ENCODE data around the gene TAOK1. TPM values are rescaled to one million over a fixed set of nuclear protein-coding genes. Genes with fewer than 3 reads are reported as not detected.

The TAOK1 gene
- total RNA-seq, 4 donors from 2014 or later, result 57.9 to 72.2 (median 65.1) TPM

DNA sequence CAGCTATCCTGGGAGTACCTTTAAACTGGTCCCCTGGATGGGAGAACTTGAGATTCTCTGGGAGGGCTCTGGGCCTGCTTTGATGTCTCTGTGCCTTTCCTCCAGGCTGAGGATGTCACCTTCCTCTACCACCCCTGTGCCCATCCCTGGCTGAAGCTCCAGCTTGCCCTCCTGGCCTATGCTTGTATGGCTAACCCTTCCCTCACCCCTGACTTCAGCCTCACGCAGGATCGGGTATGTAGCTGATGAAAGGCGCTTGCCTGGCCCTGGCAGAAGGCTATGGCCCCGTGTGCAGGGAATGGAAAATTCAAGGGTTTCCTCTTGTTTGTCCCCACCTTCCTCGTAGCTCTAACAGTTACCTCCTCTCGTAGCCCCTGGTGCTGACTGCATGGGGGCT, 181.3 kb downstream of the TAOK1 start:
- no peak for ATAC-seq
- Histone ChIP-seq H3K27me3 (no peaks in the 10 kb centered on the region), H3K4me3 (no peak overlapping the region), H3K27ac (peak overlapping the region in 2 of 4 donors; percentile 53 to 61), H3K36me3 (peaks cover 0 to 41% of the 10 kb centered on the region in 2 donors), H3K4me1 (peaks cover 0 to 61% (median 18%) of the 10 kb centered on the region in 3 donors), H3K9me3 (no peaks in the 10 kb centered on the region)
- TF ChIP-seq POLR2AphosphoS5 (IDR thresholded peaks at IDR 0.05) (no peak), POLR2A (IDR thresholded peaks at IDR 0.05) (no peak), EP300 (IDR thresholded peaks at IDR 0.05) (no peak)
- TF ChIP-seq, protein P1, sequence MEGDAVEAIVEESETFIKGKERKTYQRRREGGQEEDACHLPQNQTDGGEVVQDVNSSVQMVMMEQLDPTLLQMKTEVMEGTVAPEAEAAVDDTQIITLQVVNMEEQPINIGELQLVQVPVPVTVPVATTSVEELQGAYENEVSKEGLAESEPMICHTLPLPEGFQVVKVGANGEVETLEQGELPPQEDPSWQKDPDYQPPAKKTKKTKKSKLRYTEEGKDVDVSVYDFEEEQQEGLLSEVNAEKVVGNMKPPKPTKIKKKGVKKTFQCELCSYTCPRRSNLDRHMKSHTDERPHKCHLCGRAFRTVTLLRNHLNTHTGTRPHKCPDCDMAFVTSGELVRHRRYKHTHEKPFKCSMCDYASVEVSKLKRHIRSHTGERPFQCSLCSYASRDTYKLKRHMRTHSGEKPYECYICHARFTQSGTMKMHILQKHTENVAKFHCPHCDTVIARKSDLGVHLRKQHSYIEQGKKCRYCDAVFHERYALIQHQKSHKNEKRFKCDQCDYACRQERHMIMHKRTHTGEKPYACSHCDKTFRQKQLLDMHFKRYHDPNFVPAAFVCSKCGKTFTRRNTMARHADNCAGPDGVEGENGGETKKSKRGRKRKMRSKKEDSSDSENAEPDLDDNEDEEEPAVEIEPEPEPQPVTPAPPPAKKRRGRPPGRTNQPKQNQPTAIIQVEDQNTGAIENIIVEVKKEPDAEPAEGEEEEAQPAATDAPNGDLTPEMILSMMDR (IDR thresholded peaks at IDR 0.05), result no peak
- WGBS, 2 donors (ENCODE audit: low coverage in 1 of 2), result 40% methylated on average over 1 of the region's 6 CpGs; no CpG with 5 or more reads in 1 of the 2 donors

DNA sequence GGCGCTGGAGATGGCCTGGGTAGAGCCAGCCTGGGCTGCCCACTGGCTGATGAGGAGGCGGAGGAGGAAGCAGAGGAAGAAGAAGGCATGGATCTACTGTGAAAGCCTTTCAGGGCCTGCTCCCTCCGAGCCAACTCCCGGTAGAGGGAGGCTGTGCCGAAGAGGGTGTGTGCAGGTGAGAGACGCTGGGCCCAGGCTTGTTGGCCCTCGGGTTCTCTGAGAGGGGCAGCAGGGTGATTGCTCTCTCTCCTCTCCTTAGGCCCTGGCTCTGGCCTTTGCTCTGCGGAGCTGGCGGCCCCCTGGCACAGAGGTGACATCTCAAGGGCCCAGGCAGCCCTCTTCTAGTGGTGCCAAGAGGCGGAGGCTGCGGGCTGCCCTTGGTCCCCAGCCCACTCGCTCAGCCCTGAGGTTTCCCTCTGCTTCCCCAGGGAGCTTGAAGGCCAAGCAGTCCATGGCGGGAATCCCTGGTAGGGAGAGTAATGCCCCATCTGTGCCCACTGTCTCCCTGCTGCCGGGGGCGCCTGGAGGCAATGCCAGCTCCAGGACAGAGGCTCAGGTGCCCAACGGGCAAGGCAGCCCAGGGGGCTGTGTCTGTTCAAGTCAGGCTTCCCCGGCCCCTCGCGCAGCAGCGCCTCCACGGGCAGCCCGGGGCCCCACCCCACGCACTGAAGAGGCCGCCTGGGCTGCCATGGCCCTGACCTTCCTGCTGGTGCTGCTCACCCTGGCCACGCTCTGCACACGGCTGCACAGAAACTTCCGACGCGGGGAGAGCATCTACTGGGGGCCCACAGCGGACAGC, 181.9 kb downstream of the TAOK1 start:
- H3K4me3 ChIP-seq, result peak overlapping the region; percentile 3 to 51
- TF ChIP-seq POLR2A (IDR thresholded peaks at IDR 0.05), result no peak
- TF ChIP-seq POLR2AphosphoS5 (IDR thresholded peaks at IDR 0.05), result no peak
- TF ChIP-seq, protein P1 (IDR thresholded peaks at IDR 0.05), result no peak
- TF ChIP-seq EP300 (IDR thresholded peaks at IDR 0.05), result no peak
- no peaks in the 10 kb centered on the region for H3K9me3 ChIP-seq
- no peaks in the 10 kb centered on the region for H3K27me3 ChIP-seq
- ATAC-seq, result peak; percentile 8
- WGBS, 2 donors (ENCODE audit: low coverage in 1 of 2), result no CpG with 5 or more reads among the region's 30 CpGs
- peaks cover 0 to 47% of the 10 kb centered on the region in 2 donors for H3K36me3 ChIP-seq
- H3K27ac ChIP-seq, result peak overlapping the region in 3 of 4 donors; percentile 53 to 66 (median 61)
- peaks cover 0 to 56% (median 18%) of the 10 kb centered on the region in 3 donors for H3K4me1 ChIP-seq

DNA sequence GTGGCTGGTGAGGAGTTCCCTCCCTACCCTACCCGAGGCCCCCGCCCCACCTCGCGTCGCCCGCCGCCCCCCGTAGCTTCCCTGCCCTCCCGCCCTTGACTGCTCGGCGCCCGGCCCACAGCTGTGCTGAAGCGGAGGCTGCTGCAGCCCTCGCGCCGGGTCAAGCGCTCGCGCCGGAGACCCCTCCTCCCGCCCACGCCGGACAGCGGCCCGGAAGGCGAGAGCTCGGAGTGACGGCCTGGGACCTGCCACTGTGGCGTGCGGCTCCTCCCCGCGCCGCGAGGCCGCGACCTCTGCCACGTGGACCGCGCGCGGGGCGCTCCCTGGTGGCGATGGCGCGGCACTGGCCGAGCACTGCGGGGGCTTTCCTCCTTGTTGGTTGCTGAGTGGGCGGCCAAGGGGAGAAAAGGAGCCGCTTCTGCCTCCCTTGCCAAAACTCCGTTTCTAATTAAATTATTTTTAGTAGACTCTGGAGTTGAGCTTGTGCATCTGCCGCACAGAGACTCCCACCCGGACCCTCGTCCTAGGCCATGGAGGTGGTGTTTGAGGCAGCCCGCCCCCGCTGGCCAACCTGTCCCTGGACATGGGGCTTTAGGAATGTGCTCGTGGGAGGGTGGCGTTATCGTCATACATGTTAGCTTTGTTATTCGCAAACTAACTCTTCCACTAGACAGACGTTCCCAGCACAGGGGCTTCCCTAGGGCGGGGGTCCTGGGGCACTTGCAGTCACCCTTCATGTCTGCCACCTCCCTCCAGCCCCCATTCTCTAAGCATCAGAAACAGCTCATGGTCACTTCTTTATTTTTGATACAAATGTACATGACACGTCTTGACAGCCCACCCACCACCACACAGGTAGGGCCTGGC, 182.8 kb downstream of the TAOK1 start:
- WGBS, 2 donors (ENCODE audit: low coverage in 1 of 2), result 20 to 50% methylated on average over 2 to 10 of the region's 62 CpGs
- Histone ChIP-seq H3K9me3 (no peaks in the 10 kb centered on the region), H3K27me3 (no peaks in the 10 kb centered on the region), H3K36me3 (peaks cover 0 to 55% of the 10 kb centered on the region in 2 donors), H3K27ac (peak overlapping the region in 3 of 4 donors; percentile 53 to 66 (median 61)), H3K4me3 (peak overlapping the region; percentile 3 to 51), H3K4me1 (peaks cover 0 to 58% (median 21%) of the 10 kb centered on the region in 3 donors)
- peak; percentile 61 for ATAC-seq
- TF ChIP-seq POLR2AphosphoS5 (IDR thresholded peaks at IDR 0.05) (peak; percentile 41), EP300 (IDR thresholded peaks at IDR 0.05) (no peak), POLR2A (IDR thresholded peaks at IDR 0.05) (no peak)
- TF ChIP-seq, protein P1 (IDR thresholded peaks at IDR 0.05), result peak in 3 of 4 experiments; percentile 84 to 92 (median 88)

DNA sequence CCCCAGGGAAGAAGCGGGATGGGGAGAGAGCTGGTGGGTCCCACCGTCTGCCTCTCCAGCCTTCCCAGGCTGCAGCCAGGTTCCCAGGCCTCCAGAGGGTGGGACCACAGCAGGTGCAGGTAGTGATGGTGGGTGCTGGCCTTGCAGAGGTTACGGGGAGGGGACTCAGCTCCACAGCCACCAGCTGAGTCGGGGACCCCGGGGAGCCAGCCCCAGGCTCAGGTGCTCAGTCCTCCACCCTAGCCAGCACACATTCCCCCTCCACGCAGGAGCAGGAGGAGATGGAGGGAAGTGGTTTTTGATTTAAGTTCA, 183.4 kb downstream of the TAOK1 start:
- ATAC-seq, result no peak
- no CpG with 5 or more reads among the region's 6 CpGs for WGBS, 2 donors (ENCODE audit: low coverage in 1 of 2)
- Histone ChIP-seq H3K4me1 (peaks cover 0 to 64% (median 21%) of the 10 kb centered on the region in 3 donors), H3K36me3 (peaks cover 0 to 61% of the 10 kb centered on the region in 2 donors), H3K27me3 (no peaks in the 10 kb centered on the region), H3K27ac (peak overlapping the region in 2 of 4 donors; percentile 53 to 66), H3K4me3 (no peak overlapping the region), H3K9me3 (no peaks in the 10 kb centered on the region)
- TF ChIP-seq POLR2A (IDR thresholded peaks at IDR 0.05), result no peak
